Calu3 (cell line): ENCODE data around the gene DAB1. TPM values are rescaled to one million over a fixed set of nuclear protein-coding genes. Genes with fewer than 3 reads are reported as not detected.

Experiments
- BruUV-seq: library from RNA; stranded (reverse); fragments of 400-500 nt; replicated peaks from 2 replicates; lab custom pipeline; 2021; lab: Mats Ljungman, UMichigan
- CTCF ChIA-PET: fragments of 300-600 bp; sonication (Branson Sonifier 250); formaldehyde crosslinking; loops from one replicate; lab custom pipeline; 2022; ENCODE audit warnings: antibody characterized with exemption; lab: Charles Lee
- DNase-seq: peaks from one replicate; pipeline ENCODE4 v3.0.0; 2022
- H3K27ac Mint-ChIP-seq: one replicate; pipeline ENCODE4 v1.8.0; 2022; ENCODE audit warnings: mixed read lengths; ENCODE audit not compliant: unreplicated experiment
- H3K27me3 Mint-ChIP-seq: one replicate; pipeline ENCODE4 v1.8.0; 2022; ENCODE audit warnings: mixed read lengths; ENCODE audit not compliant: unreplicated experiment
- H3K36me3 Mint-ChIP-seq: one replicate; pipeline ENCODE4 v1.8.0; 2022; ENCODE audit warnings: mild to moderate bottlenecking, moderate library complexity, mixed read lengths; ENCODE audit not compliant: insufficient read depth, unreplicated experiment
- H3K4me1 Mint-ChIP-seq: one replicate; pipeline ENCODE4 v1.8.0; 2022; ENCODE audit warnings: mild to moderate bottlenecking, low read depth, mixed read lengths; ENCODE audit not compliant: unreplicated experiment
- H3K4me3 Mint-ChIP-seq: one replicate; pipeline ENCODE4 v1.8.0; 2022; ENCODE audit warnings: mild to moderate bottlenecking, low read depth, moderate library complexity, mixed read lengths; ENCODE audit not compliant: unreplicated experiment
- H3K9me3 Mint-ChIP-seq: one replicate; pipeline ENCODE4 v1.8.0; 2022; ENCODE audit warnings: low read depth, mixed read lengths; ENCODE audit not compliant: unreplicated experiment
- CTCF ChIP-seq: fragments of 200-600 bp; IDR thresholded peaks from one replicate; pipeline ENCODE4 v1.8.0; 2022; ENCODE audit warnings: antibody characterized with exemption; ENCODE audit not compliant: unreplicated experiment
- intact Hi-C: fragments of 100-400 bp; cut with micrococcal nuclease; formaldehyde crosslinking; loops from one replicate; pipeline ENCODE4 v1.10.0; 2022; ENCODE audit not compliant: unreplicated experiment
- total RNA-seq: library from RNA; stranded (reverse); gene quantifications from 2 replicates; pipeline ENCODE4 v1.2.3, GENCODE V29; 2022

Gene DAB1
- total RNA-seq, 1 experiment from 2014 or later, result not detected

- Mint-ChIP-seq H3K27me3 (no peaks in the 10 kb centered on the region), H3K9me3 (peaks cover 4% of the 10 kb centered on the region)
- TF ChIP-seq CTCF, result no peak
These were observed 62.9 kb downstream of the DAB1 start for GRCh38 chr1:57360846-57361407.

GRCh38 chr1:57357462-57357861 is 66.4 kb downstream of the DAB1 start:
- Mint-ChIP-seq H3K27ac (no peak overlapping the region), H3K9me3 (peaks cover 8% of the 10 kb centered on the region), H3K36me3 (no peaks in the 10 kb centered on the region), H3K27me3 (no peaks in the 10 kb centered on the region), H3K4me3 (no peak overlapping the region), H3K4me1 (no peaks in the 10 kb centered on the region)
- intact Hi-C loops, result no loop called here
- DNase-seq, result no peak
- no TSS peak for BruUV-seq
- TF ChIP-seq CTCF, result no peak
- CTCF ChIA-PET, result no interaction called here

More at GRCh38 chr1:57360846-57361407, 62.9 kb downstream of the DAB1 start:
- DNase-seq, result no peak
- Mint-ChIP-seq H3K4me1 (no peaks in the 10 kb centered on the region), H3K4me3 (no peak overlapping the region), H3K36me3 (no peaks in the 10 kb centered on the region), H3K27ac (no peak overlapping the region)
- BruUV-seq, result no TSS peak
- CTCF ChIA-PET, result no interaction called here
- intact Hi-C loops, result no loop called here

- BruUV-seq, result no TSS peak
- peaks cover 7% of the 10 kb centered on the region for H3K9me3 Mint-ChIP-seq
- no peak overlapping the region for H3K4me3 Mint-ChIP-seq
- no peak overlapping the region for H3K27ac Mint-ChIP-seq
- H3K36me3 Mint-ChIP-seq, result no peaks in the 10 kb centered on the region
- H3K4me1 Mint-ChIP-seq, result no peaks in the 10 kb centered on the region
- H3K27me3 Mint-ChIP-seq, result no peaks in the 10 kb centered on the region
- intact Hi-C loops, result no loop called here
- TF ChIP-seq CTCF, result no peak
- CTCF ChIA-PET, result no interaction called here
- DNase-seq, result no peak
These were observed 70.2 kb downstream of the DAB1 start for GRCh38 chr1:57353654-57354053.

GRCh38 chr1:57350610-57351009 is 73.2 kb downstream of the DAB1 start:
- Mint-ChIP-seq H3K27ac (no peak overlapping the region), H3K4me3 (no peak overlapping the region), H3K36me3 (no peaks in the 10 kb centered on the region), H3K9me3 (peaks cover 12% of the 10 kb centered on the region), H3K27me3 (no peaks in the 10 kb centered on the region), H3K4me1 (no peaks in the 10 kb centered on the region)
- no peak for DNase-seq
- intact Hi-C loops, result no loop called here
- no TSS peak for BruUV-seq
- CTCF ChIA-PET, result no interaction called here
- no peak for TF ChIP-seq CTCF
